Activated CD4-positive, alpha-beta T cell treated with anti-CD3 and anti-CD28 coated beads, Interleukin-10, Interleukin-2, amounts not matched to agents 100 ng/mL and 50 ng/mL, durations not matched to agents 16 hours and 8 hours (primary cell): ENCODE data around the gene PAX7.

Source experiments
- DNase-seq: peaks from one replicate; pipeline ENCODE4 v3.0.0-alpha.2; 2020

PAX7 gene

GRCh38 chr1:18642278-18643095 is 11.8 kb downstream of the PAX7 start:
- DNase-seq, result no peak

- peak; percentile 16 for DNase-seq
Measured at GRCh38 chr1:18643154-18644012, 12.7 kb downstream of the PAX7 start.

GRCh38 chr1:18644013-18644399 is 13.4 kb downstream of the PAX7 start:
- no peak for DNase-seq

GRCh38 chr1:18644446-18644845 is 13.8 kb downstream of the PAX7 start:
- no peak for DNase-seq

- no peak for DNase-seq
Measured at GRCh38 chr1:18644973-18645746, 14.5 kb downstream of the PAX7 start.

- DNase-seq, result no peak
Measured at GRCh38 chr1:18645747-18646090, 15.1 kb downstream of the PAX7 start.

GRCh38 chr1:18646091-18646785 is 15.6 kb downstream of the PAX7 start:
- no peak for DNase-seq

- DNase-seq, result no peak
Measured at GRCh38 chr1:18646786-18647410, 16.3 kb downstream of the PAX7 start.

GRCh38 chr1:18647681-18648214 is 17.1 kb downstream of the PAX7 start:
- no peak for DNase-seq

- no peak for DNase-seq
Measured at GRCh38 chr1:18649693-18650370, 19.2 kb downstream of the PAX7 start.

GRCh38 chr1:18651713-18652112 is 21.1 kb downstream of the PAX7 start:
- no peak for DNase-seq

GRCh38 chr1:18652791-18653190 is 22.1 kb downstream of the PAX7 start:
- no peak for DNase-seq

GRCh38 chr1:18653367-18653766 is 22.7 kb downstream of the PAX7 start:
- DNase-seq, result peak; percentile 13

- no peak for DNase-seq
Measured at GRCh38 chr1:18653916-18654315, 23.3 kb downstream of the PAX7 start.

GRCh38 chr1:18654599-18654998 is 24.0 kb downstream of the PAX7 start:
- no peak for DNase-seq

GRCh38 chr1:18657506-18658201 is 27.0 kb downstream of the PAX7 start:
- DNase-seq, result no peak

- no peak for DNase-seq
Measured at GRCh38 chr1:18658831-18659230, 28.2 kb downstream of the PAX7 start.

GRCh38 chr1:18661404-18662285 is 31.0 kb downstream of the PAX7 start:
- no peak for DNase-seq

- no peak for DNase-seq
Measured at GRCh38 chr1:18662286-18662639, 31.6 kb downstream of the PAX7 start.
